K562 (cell line): ENCODE measurements around the gene TBXA2R. TPM values are rescaled to one million over a fixed set of nuclear protein-coding genes. Genes with fewer than 3 reads are reported as not detected.

Source experiments
- polyA plus RNA-seq, 8 experiments: library from polyadenylated mRNA; depleted of rRNA in 4 of 8; stranded (reverse) in 5 of 8; unstranded in 3 of 8; fragments of >200 nt; fragmentation: Nextera tagmentation in 2 of 8; fragmentation: Illumina TruSeq in 1 of 8; extraction: Ambion mirVana in 2 of 8; extraction: Trizol in 1 of 8; gene quantifications; 2 replicates each; pipeline versions ENCODE4 v1.2.1 to v1.2.3, GENCODE V29; 2011 to 2014; ENCODE audit warnings: inconsistent platforms in 1 of 8, missing spikeins in 1 of 8
- total RNA-seq, 7 experiments: library from RNA; depleted of rRNA in 6 of 7; stranded (reverse); fragments of >200 nt in 6 of 7; fragmentation: Illumina TruSeq in 2 of 7; extraction: Trizol in 2 of 7; gene quantifications; 2 replicates each; pipeline versions ENCODE4 v1.2.1 to v1.2.3, GENCODE V29; 2011 to 2021; ENCODE audit warnings: low replicate concordance in 1 of 7
- TF ChIP-seq, protein P1 (sequence below): sonication (generic); formaldehyde crosslinking; IDR thresholded peaks from 2 replicates; pipeline ENCODE4 v1.8.0; 2023; ENCODE audit warnings: mild to moderate bottlenecking, missing genetic modification reagents
- TF ChIP-seq, protein P2 (sequence below), 2 experiments: fragments of 450-650 bp in 1 of 2; IDR thresholded peaks; 2 replicates each; pipeline ENCODE4 v1.6.1; 2011 to 2017; ENCODE audit warnings: low read depth in 2 of 2, antibody characterized with exemption in 1 of 2, borderline replicate concordance in 1 of 2, low read length in 1 of 2, mild to moderate bottlenecking in 1 of 2, mixed read lengths in 1 of 2; ENCODE audit not compliant: control insufficient read depth in 1 of 2
- TF ChIP-seq, protein P3 (sequence below): fragments of 450-650 bp; IDR thresholded peaks from 2 replicates; pipeline ENCODE4 v1.6.1; 2014; ENCODE audit warnings: low read depth, mild to moderate bottlenecking, moderate library complexity, borderline replicate concordance
- TF ChIP-seq, protein P4 (sequence below): fragments of 450-650 bp; IDR thresholded peaks from 2 replicates; pipeline ENCODE4 v1.6.1; 2018; ENCODE audit not compliant: partially characterized antibody
- TF ChIP-seq, protein P5 (sequence below): conservative IDR thresholded peaks from 2 replicates; pipeline ENCODE4 v1.6.1; 2011; ENCODE audit warnings: low read depth, mild to moderate bottlenecking, low read length; ENCODE audit not compliant: control insufficient read depth
- TF ChIP-seq, protein P6 (sequence below): fragments of 450-650 bp; IDR thresholded peaks from 2 replicates; pipeline ENCODE4 v1.6.1; 2017; ENCODE audit warnings: antibody characterized with exemption, mild to moderate bottlenecking

TBXA2R gene
- total and polyA plus RNA-seq, 9 of the 15 experiments (the other 6 are each of a cell fraction or from before 2014, with no cell fraction given): 1.5 to 24.0 (median 2.8) TPM

DNA sequence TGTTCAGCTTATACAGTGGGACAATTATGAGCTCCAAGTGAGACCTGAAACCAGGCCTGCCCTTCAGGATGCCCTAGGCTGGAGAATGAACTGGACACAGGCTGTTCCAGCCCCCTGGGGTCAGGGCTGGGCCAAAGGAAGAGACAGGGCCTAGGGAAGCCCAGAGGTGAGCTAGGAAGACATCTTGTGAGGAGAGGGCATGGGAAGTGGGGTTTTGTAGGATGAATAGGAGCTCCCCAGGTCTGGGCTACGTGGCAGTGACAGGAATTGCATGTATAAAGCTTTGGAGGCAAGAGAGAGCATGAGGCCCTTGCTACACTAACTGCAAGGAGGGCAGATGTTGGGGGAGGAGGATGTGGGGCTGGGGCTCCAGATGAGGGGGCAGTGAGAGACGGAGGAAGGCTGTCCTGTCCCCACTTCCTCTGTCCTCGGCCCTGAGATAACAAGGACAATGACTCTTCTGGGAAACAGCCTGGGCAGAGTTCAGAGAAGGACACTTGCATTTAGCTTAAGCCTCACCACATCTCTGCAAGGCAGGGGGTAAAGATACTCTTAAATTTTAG is 1.5 kb upstream of the TBXA2R start (continued):
- TF ChIP-seq, protein P1, sequence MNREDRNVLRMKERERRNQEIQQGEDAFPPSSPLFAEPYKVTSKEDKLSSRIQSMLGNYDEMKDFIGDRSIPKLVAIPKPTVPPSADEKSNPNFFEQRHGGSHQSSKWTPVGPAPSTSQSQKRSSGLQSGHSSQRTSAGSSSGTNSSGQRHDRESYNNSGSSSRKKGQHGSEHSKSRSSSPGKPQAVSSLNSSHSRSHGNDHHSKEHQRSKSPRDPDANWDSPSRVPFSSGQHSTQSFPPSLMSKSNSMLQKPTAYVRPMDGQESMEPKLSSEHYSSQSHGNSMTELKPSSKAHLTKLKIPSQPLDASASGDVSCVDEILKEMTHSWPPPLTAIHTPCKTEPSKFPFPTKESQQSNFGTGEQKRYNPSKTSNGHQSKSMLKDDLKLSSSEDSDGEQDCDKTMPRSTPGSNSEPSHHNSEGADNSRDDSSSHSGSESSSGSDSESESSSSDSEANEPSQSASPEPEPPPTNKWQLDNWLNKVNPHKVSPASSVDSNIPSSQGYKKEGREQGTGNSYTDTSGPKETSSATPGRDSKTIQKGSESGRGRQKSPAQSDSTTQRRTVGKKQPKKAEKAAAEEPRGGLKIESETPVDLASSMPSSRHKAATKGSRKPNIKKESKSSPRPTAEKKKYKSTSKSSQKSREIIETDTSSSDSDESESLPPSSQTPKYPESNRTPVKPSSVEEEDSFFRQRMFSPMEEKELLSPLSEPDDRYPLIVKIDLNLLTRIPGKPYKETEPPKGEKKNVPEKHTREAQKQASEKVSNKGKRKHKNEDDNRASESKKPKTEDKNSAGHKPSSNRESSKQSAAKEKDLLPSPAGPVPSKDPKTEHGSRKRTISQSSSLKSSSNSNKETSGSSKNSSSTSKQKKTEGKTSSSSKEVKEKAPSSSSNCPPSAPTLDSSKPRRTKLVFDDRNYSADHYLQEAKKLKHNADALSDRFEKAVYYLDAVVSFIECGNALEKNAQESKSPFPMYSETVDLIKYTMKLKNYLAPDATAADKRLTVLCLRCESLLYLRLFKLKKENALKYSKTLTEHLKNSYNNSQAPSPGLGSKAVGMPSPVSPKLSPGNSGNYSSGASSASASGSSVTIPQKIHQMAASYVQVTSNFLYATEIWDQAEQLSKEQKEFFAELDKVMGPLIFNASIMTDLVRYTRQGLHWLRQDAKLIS: no peak
- TF ChIP-seq, protein P2, sequence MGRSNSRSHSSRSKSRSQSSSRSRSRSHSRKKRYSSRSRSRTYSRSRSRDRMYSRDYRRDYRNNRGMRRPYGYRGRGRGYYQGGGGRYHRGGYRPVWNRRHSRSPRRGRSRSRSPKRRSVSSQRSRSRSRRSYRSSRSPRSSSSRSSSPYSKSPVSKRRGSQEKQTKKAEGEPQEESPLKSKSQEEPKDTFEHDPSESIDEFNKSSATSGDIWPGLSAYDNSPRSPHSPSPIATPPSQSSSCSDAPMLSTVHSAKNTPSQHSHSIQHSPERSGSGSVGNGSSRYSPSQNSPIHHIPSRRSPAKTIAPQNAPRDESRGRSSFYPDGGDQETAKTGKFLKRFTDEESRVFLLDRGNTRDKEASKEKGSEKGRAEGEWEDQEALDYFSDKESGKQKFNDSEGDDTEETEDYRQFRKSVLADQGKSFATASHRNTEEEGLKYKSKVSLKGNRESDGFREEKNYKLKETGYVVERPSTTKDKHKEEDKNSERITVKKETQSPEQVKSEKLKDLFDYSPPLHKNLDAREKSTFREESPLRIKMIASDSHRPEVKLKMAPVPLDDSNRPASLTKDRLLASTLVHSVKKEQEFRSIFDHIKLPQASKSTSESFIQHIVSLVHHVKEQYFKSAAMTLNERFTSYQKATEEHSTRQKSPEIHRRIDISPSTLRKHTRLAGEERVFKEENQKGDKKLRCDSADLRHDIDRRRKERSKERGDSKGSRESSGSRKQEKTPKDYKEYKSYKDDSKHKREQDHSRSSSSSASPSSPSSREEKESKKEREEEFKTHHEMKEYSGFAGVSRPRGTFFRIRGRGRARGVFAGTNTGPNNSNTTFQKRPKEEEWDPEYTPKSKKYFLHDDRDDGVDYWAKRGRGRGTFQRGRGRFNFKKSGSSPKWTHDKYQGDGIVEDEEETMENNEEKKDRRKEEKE (IDR thresholded peaks at IDR 0.05; ENCODE audit: borderline replicate concordance in 1 of 2, control insufficient read depth in 1 of 2, low read depth in 2 of 2, low read length in 1 of 2): peak in 1 of 2 experiments; percentile 31; a peak in 1 of 4 replicates
- TF ChIP-seq, protein P3, sequence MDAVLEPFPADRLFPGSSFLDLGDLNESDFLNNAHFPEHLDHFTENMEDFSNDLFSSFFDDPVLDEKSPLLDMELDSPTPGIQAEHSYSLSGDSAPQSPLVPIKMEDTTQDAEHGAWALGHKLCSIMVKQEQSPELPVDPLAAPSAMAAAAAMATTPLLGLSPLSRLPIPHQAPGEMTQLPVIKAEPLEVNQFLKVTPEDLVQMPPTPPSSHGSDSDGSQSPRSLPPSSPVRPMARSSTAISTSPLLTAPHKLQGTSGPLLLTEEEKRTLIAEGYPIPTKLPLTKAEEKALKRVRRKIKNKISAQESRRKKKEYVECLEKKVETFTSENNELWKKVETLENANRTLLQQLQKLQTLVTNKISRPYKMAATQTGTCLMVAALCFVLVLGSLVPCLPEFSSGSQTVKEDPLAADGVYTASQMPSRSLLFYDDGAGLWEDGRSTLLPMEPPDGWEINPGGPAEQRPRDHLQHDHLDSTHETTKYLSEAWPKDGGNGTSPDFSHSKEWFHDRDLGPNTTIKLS: peak; percentile 92
- TF ChIP-seq, protein P4, sequence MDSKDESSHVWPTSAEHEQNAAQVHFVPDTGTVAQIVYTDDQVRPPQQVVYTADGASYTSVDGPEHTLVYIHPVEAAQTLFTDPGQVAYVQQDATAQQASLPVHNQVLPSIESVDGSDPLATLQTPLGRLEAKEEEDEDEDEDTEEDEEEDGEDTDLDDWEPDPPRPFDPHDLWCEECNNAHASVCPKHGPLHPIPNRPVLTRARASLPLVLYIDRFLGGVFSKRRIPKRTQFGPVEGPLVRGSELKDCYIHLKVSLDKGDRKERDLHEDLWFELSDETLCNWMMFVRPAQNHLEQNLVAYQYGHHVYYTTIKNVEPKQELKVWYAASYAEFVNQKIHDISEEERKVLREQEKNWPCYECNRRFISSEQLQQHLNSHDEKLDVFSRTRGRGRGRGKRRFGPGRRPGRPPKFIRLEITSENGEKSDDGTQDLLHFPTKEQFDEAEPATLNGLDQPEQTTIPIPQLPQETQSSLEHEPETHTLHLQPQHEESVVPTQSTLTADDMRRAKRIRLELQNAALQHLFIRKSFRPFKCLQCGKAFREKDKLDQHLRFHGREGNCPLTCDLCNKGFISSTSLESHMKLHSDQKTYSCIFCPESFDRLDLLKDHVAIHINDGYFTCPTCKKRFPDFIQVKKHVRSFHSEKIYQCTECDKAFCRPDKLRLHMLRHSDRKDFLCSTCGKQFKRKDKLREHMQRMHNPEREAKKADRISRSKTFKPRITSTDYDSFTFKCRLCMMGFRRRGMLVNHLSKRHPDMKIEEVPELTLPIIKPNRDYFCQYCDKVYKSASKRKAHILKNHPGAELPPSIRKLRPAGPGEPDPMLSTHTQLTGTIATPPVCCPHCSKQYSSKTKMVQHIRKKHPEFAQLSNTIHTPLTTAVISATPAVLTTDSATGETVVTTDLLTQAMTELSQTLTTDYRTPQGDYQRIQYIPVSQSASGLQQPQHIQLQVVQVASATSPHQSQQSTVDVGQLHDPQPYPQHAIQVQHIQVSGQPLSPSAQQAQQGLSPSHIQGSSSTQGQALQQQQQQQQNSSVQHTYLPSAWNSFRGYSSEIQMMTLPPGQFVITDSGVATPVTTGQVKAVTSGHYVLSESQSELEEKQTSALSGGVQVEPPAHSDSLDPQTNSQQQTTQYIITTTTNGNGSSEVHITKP: no peak
- TF ChIP-seq, protein P5, sequence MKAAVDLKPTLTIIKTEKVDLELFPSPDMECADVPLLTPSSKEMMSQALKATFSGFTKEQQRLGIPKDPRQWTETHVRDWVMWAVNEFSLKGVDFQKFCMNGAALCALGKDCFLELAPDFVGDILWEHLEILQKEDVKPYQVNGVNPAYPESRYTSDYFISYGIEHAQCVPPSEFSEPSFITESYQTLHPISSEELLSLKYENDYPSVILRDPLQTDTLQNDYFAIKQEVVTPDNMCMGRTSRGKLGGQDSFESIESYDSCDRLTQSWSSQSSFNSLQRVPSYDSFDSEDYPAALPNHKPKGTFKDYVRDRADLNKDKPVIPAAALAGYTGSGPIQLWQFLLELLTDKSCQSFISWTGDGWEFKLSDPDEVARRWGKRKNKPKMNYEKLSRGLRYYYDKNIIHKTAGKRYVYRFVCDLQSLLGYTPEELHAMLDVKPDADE: 0 out of 2 replicates have a peak, but pooled peaks have one; percentile 10
- TF ChIP-seq, protein P6, sequence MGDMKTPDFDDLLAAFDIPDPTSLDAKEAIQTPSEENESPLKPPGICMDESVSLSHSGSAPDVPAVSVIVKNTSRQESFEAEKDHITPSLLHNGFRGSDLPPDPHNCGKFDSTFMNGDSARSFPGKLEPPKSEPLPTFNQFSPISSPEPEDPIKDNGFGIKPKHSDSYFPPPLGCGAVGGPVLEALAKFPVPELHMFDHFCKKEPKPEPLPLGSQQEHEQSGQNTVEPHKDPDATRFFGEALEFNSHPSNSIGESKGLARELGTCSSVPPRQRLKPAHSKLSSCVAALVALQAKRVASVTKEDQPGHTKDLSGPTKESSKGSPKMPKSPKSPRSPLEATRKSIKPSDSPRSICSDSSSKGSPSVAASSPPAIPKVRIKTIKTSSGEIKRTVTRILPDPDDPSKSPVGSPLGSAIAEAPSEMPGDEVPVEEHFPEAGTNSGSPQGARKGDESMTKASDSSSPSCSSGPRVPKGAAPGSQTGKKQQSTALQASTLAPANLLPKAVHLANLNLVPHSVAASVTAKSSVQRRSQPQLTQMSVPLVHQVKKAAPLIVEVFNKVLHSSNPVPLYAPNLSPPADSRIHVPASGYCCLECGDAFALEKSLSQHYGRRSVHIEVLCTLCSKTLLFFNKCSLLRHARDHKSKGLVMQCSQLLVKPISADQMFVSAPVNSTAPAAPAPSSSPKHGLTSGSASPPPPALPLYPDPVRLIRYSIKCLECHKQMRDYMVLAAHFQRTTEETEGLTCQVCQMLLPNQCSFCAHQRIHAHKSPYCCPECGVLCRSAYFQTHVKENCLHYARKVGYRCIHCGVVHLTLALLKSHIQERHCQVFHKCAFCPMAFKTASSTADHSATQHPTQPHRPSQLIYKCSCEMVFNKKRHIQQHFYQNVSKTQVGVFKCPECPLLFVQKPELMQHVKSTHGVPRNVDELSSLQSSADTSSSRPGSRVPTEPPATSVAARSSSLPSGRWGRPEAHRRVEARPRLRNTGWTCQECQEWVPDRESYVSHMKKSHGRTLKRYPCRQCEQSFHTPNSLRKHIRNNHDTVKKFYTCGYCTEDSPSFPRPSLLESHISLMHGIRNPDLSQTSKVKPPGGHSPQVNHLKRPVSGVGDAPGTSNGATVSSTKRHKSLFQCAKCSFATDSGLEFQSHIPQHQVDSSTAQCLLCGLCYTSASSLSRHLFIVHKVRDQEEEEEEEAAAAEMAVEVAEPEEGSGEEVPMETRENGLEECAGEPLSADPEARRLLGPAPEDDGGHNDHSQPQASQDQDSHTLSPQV: peak; percentile 12; the same call in 1 of the 2 replicates
